ENCODE results near the gene LMBRD2. TPM values are rescaled to one million over a fixed set of nuclear protein-coding genes. Genes with fewer than 3 reads are reported as not detected.

LMBRD2 gene
- total RNA-seq, 4 donors from 2014 or later, result 8.1 to 22.4 (median 11.3) TPM

DNA sequence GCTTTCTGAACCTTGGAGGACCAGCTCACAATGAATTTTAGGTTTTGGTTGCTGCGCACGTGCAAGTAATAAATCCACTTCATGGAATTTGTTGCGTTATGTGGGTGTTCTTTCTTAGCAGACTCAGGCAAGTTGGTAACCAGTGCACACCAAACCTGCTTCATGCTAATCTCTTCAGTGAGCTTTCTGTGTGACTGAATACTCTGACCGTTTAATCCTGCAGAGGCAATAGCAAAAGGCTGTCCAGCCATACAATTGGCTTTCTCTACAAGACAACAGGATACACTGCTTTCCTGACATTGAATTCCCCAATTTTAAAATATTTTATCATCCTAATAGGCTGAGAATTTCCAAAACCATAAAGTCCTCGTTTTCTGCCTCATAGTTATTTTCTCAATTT lies 95.3 kb downstream of the LMBRD2 start:
- no peak overlapping the region for H3K4me3 ChIP-seq (ENCODE audit: low read depth, poor library complexity, severe bottlenecking)
- DNase-seq (ENCODE audit: low spot score in 2 of 2), result no peak
- intact Hi-C loops (cut with DNase I; ENCODE audit: low total_unique reads), result no loop called here
- WGBS, 2 donors, result 64 to 66% methylated on average over 5 of the region's 5 CpGs
- no peak for TF ChIP-seq POLR2A (IDR thresholded peaks at IDR 0.05)
- no peak for TF ChIP-seq CTCF (IDR thresholded peaks at IDR 0.05)

DNA sequence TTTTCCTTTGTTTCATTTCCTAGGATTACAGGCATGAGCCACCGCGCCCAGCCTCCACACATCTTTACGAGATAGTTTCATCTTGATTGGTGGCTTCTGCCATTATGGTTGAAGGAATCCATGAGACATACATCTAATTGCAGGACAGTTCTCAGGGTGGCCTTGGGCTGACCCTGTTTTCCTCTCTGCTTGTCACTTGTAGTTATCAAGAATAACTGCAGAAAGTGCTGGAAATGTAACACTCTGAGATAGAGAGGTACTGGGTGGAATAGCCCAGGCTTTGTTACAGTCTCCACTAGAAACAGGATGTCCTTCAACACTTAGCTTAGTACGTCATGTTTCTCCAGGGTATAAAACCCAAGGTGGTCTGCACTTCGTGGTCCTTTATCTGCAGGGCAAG lies 95.7 kb downstream of the LMBRD2 start:
- DNase-seq (ENCODE audit: low spot score in 2 of 2), result no peak
- 77 to 89% methylated on average over 5 of the region's 5 CpGs for WGBS, 2 donors
- TF ChIP-seq POLR2A (IDR thresholded peaks at IDR 0.05), result no peak
- no peak for TF ChIP-seq CTCF (IDR thresholded peaks at IDR 0.05)
- intact Hi-C loops (cut with DNase I; ENCODE audit: low total_unique reads), result no loop called here
- H3K4me3 ChIP-seq (ENCODE audit: low read depth, poor library complexity, severe bottlenecking), result no peak overlapping the region

GRCh38 chr5:36054647-36055046 lies 97.0 kb downstream of the LMBRD2 start:
- 57 to 61% methylated on average over 3 of the region's 3 CpGs for WGBS, 2 donors
- TF ChIP-seq POLR2A (IDR thresholded peaks at IDR 0.05), result no peak
- TF ChIP-seq CTCF (IDR thresholded peaks at IDR 0.05), result no peak
- H3K4me3 ChIP-seq (ENCODE audit: low read depth, poor library complexity, severe bottlenecking), result no peak overlapping the region
- intact Hi-C loops (cut with DNase I; ENCODE audit: low total_unique reads), result no loop called here
- DNase-seq (ENCODE audit: low spot score in 2 of 2), result no peak

- intact Hi-C loops (cut with DNase I; ENCODE audit: low total_unique reads), result no loop called here
- H3K4me3 ChIP-seq (ENCODE audit: low read depth, poor library complexity, severe bottlenecking), result no peak overlapping the region
- DNase-seq (ENCODE audit: low spot score in 2 of 2), result no peak
- no peak for TF ChIP-seq POLR2A (IDR thresholded peaks at IDR 0.05)
- no peak for TF ChIP-seq CTCF (IDR thresholded peaks at IDR 0.05)
These were observed 99.1 kb downstream of the LMBRD2 start for GRCh38 chr5:36052538-36052937.

DNA sequence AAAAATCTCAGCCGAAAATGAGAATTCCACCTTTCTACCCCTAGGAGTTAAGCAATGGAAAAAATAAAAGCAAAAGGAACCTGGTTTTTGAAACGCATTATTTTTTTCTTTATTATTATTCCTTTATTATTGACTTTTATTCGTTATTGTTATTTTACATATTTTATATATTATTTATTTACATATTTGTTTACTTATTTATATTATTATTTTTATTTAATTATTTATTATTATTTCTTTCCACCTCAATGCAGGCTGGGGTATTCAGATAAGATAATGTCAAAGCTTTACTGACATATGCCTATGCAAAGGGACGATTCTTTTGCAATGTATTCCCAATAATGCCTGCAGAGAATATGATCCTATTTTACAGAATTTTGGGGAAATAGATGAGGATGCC lies 101.7 kb downstream of the LMBRD2 start:
- intact Hi-C loops (cut with DNase I; ENCODE audit: low total_unique reads), result no loop called here
- TF ChIP-seq POLR2A (IDR thresholded peaks at IDR 0.05), result no peak
- no peak for TF ChIP-seq CTCF (IDR thresholded peaks at IDR 0.05)
- no peak overlapping the region for H3K4me3 ChIP-seq (ENCODE audit: low read depth, poor library complexity, severe bottlenecking)
- WGBS, 2 donors, result 83 to 85% methylated on average over 4 of the region's 4 CpGs
- DNase-seq (ENCODE audit: low spot score in 2 of 2), result no peak

MicroRNAs encoded within 50 kb of the gene (microRNA counts, 767-probe panel; counts per million panel counts)
- 0 to 358 counts per million in 2 donors for microRNA hsa-miR-580

Small RNAs within 50 kb of the gene (microRNA-seq; reads per million reads assigned to microRNA genes)
- gene MIR580 (ENCODE audit: borderline number of aligned reads in 1 of 2, borderline replicate concordance in 2 of 2), result 0 reads per million in 2 donors

Other genes with a start within 250 kb of the LMBRD2 start
- gene CAPSL, start 213.3 kb downstream of the LMBRD2 start, total RNA-seq, result not detected
- under 1 TPM in 1 of 4 donors, not detected in 3; 0.23 TPM for gene UGT3A1, start 160.5 kb downstream of the LMBRD2 start, total RNA-seq
- 10 to 100 TPM in 1 of 4 donors, 1 to 10 TPM in 3; 3.1 to 38.2 (median 7.7) TPM for gene UGT3A2, start 85.0 kb downstream of the LMBRD2 start, total RNA-seq
- gene SKP2, start 224 bp upstream of the LMBRD2 start, total RNA-seq, result 10 to 100 TPM in 1 of 4 donors, 1 to 10 TPM in 3; 6.9 to 12.8 (median 8.6) TPM
- 10 to 100 TPM; 10.0 to 18.4 (median 14.8) TPM for gene NADK2, start 90.0 kb upstream of the LMBRD2 start, total RNA-seq
- 1 to 10 TPM in 3 of 4 donors, under 1 TPM in 1; 0.25 to 2.0 (median 1.5) TPM for gene RANBP3L, start 150.0 kb upstream of the LMBRD2 start, total RNA-seq